ENCODE data around the gene BRCC3.

Gene BRCC3

DNA sequence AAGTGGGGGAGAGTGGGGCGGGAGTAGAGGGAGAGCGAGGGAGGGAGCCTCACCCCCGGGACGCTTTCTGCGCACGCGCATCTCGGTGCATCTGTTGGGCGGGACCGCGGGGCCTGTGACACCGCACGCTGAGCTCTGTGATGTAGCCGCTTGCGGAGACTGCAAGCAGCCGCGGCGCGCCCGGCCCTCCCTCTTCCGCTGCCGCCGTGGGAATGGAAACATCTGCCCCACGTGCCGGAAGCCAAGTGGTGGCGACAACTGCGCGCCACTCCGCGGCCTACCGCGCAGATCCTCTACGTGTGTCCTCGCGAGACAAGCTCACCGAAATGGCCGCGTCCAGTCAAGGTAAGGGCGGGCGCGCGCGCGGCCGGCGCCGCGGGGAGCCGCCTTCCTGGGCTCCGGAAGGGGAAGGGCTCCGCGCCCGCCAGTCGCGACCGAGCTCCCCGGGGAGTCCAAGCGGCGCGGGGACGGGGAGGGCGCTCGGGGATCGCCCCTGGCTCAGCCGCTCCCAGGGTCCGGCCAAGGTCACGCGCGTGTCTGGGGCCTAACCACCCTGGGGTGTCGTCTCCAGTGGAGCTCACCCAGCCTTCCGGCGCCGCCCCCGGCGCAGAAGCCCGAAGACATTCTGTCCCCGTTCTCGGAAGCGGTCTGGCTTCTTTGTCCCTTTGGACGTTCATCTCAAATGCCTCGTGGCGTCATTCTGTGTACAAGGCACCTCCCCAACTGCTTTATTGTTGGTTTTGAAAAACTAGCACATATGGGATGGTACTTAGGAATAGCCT is 44.4 kb upstream of the BRCC3 start, which contains the start of gene FUNDC2:
Gene FUNDC2, plus strand, starts transcription at position 118 of the 782 bp plus-strand sequence. Its CDS starts 95 bp downstream, at position 213.
- H3K36me3 ChIP-seq (replicated peaks in 1 of 2; ENCODE audit: control insufficient read depth in 2 of 2, insufficient read depth in 2 of 2, low read length in 2 of 2) = no peaks in the 10 kb centered on the region
- peak within 1 kb of the TSS; percentile 80 for H3K18ac ChIP-seq (ENCODE audit: low read length)
- WGBS, 2 donors (ENCODE audit: extremely low coverage in 2 of 2, insufficient read length in 2 of 2, insufficient replicate concordance in 1 of 2) = no CpG with 5 or more reads among the region's 82 CpGs
- H3K4me3 ChIP-seq (ENCODE audit: low read length in 2 of 2) = peak within 1 kb of the TSS; percentile 77 to 92
- H3K4ac ChIP-seq (ENCODE audit: low read length) = no peak within 1 kb of the TSS
- H2BK120ac ChIP-seq (ENCODE audit: low read depth, low read length) = no peak within 1 kb of the TSS
- H2AK5ac ChIP-seq (ENCODE audit: low read depth, low read length) = no peak within 1 kb of the TSS
- peak; percentile 81 for DNase-seq (ENCODE audit: low spot score)
- H3K9ac ChIP-seq (ENCODE audit: low read depth, low read length, poor library complexity) = peak within 1 kb of the TSS; percentile 70
- no peak within 1 kb of the TSS for H3K14ac ChIP-seq (ENCODE audit: low read length)
- H2BK12ac ChIP-seq (ENCODE audit: low read length) = no peak within 1 kb of the TSS
- no peaks in the 10 kb centered on the region for H3K4me1 ChIP-seq (ENCODE audit: control insufficient read depth in 2 of 2, insufficient read depth in 1 of 2, low read depth in 1 of 2, low read length in 2 of 2)
- peak within 1 kb of the TSS; percentile 89 for H2AFZ ChIP-seq (ENCODE audit: low read length)
- no peak within 1 kb of the TSS for H3K23ac ChIP-seq (ENCODE audit: low read depth, low read length, poor library complexity)
- H2BK5ac ChIP-seq (ENCODE audit: low read length) = no peak within 1 kb of the TSS
- no peaks in the 10 kb centered on the region for H3K79me1 ChIP-seq (ENCODE audit: low read depth, low read length)
- no peaks in the 10 kb centered on the region for H3K9me3 ChIP-seq (replicated peaks in 1 of 2; ENCODE audit: control insufficient read depth in 2 of 2, insufficient read depth in 1 of 2, low read depth in 1 of 2, low read length in 2 of 2)
- no peak within 1 kb of the TSS for H2BK15ac ChIP-seq (ENCODE audit: low read length)
- no peak within 1 kb of the TSS for H4K8ac ChIP-seq (ENCODE audit: low read depth, low read length)
- peak within 1 kb of the TSS; percentile 81 for H3K27ac ChIP-seq (replicated peaks; ENCODE audit: low read length)
- peak within 1 kb of the TSS; percentile 56 for H3K4me2 ChIP-seq (ENCODE audit: insufficient read depth, low read length, poor library complexity, severe bottlenecking)
- H3K27me3 ChIP-seq (ENCODE audit: control insufficient read depth in 3 of 3, insufficient read depth in 3 of 3, low read depth in 1 of 3, low read length in 3 of 3) = no peaks in the 10 kb centered on the region
- H4K91ac ChIP-seq (ENCODE audit: low read depth, low read length, poor library complexity) = no peak within 1 kb of the TSS

GRCh38 chrX:155027509-155028066 is 43.7 kb upstream of the BRCC3 start:
- no peaks in the 10 kb centered on the region for H3K36me3 ChIP-seq (replicated peaks in 1 of 2; ENCODE audit: control insufficient read depth in 2 of 2, insufficient read depth in 2 of 2, low read length in 2 of 2)
- no peaks in the 10 kb centered on the region for H3K9me3 ChIP-seq (replicated peaks in 1 of 2; ENCODE audit: control insufficient read depth in 2 of 2, insufficient read depth in 1 of 2, low read depth in 1 of 2, low read length in 2 of 2)
- no CpG with 5 or more reads among the region's 14 CpGs for WGBS, 2 donors (ENCODE audit: extremely low coverage in 2 of 2, insufficient read length in 2 of 2, insufficient replicate concordance in 1 of 2)
- no peak overlapping the region for H2BK15ac ChIP-seq (ENCODE audit: low read length)
- H2AFZ ChIP-seq (ENCODE audit: low read length) = peak overlapping the region; percentile 89
- H3K14ac ChIP-seq (ENCODE audit: low read length) = no peak overlapping the region
- DNase-seq (ENCODE audit: low spot score) = no peak
- H3K18ac ChIP-seq (ENCODE audit: low read length) = no peak overlapping the region
- no peak overlapping the region for H2AK5ac ChIP-seq (ENCODE audit: low read depth, low read length)
- H3K4me2 ChIP-seq (ENCODE audit: insufficient read depth, low read length, poor library complexity, severe bottlenecking) = peak overlapping the region; percentile 56
- H4K8ac ChIP-seq (ENCODE audit: low read depth, low read length) = no peak overlapping the region
- H3K4ac ChIP-seq (ENCODE audit: low read length) = no peak overlapping the region
- H3K27ac ChIP-seq (replicated peaks; ENCODE audit: low read length) = peak overlapping the region; percentile 81
- no peaks in the 10 kb centered on the region for H3K4me1 ChIP-seq (ENCODE audit: control insufficient read depth in 2 of 2, insufficient read depth in 1 of 2, low read depth in 1 of 2, low read length in 2 of 2)
- no peaks in the 10 kb centered on the region for H3K79me1 ChIP-seq (ENCODE audit: low read depth, low read length)
- no peak overlapping the region for H3K9ac ChIP-seq (ENCODE audit: low read depth, low read length, poor library complexity)
- no peak overlapping the region for H3K23ac ChIP-seq (ENCODE audit: low read depth, low read length, poor library complexity)
- H3K27me3 ChIP-seq (ENCODE audit: control insufficient read depth in 3 of 3, insufficient read depth in 3 of 3, low read depth in 1 of 3, low read length in 3 of 3) = no peaks in the 10 kb centered on the region
- H2BK12ac ChIP-seq (ENCODE audit: low read length) = no peak overlapping the region
- peak overlapping the region; percentile 77 to 92 for H3K4me3 ChIP-seq (ENCODE audit: low read length in 2 of 2)
- H4K91ac ChIP-seq (ENCODE audit: low read depth, low read length, poor library complexity) = no peak overlapping the region
- no peak overlapping the region for H2BK5ac ChIP-seq (ENCODE audit: low read length)
- no peak overlapping the region for H2BK120ac ChIP-seq (ENCODE audit: low read depth, low read length)

DNA sequence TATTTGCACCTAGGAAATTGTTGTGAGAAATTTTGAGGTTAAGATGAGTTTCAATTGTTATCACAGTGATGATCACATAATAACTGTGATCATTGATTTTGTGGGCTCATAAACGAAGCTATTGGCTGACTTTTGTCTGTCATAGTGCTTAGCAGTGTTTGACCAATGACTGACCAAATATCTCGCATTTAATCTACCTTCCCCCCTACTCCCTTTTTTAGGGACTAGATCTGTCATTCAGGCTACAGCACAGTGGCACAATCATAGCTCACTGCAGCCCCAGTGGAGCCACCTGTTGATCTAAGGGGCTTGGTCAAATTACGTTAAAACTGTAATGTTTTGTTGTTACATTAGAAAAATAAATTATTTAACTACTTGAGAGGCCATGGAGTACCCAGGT is 43.2 kb upstream of the BRCC3 start:
- Histone ChIP-seq H4K91ac (ENCODE audit: low read depth, low read length, poor library complexity) (no peak overlapping the region), H3K4me2 (ENCODE audit: insufficient read depth, low read length, poor library complexity, severe bottlenecking) (no peak overlapping the region), H3K27ac (replicated peaks; ENCODE audit: low read length) (no peak overlapping the region), H3K27me3 (ENCODE audit: control insufficient read depth in 3 of 3, insufficient read depth in 3 of 3, low read depth in 1 of 3, low read length in 3 of 3) (no peaks in the 10 kb centered on the region), H3K9ac (ENCODE audit: low read depth, low read length, poor library complexity) (no peak overlapping the region), H2AK5ac (ENCODE audit: low read depth, low read length) (no peak overlapping the region), H2AFZ (ENCODE audit: low read length) (no peak overlapping the region), H4K8ac (ENCODE audit: low read depth, low read length) (no peak overlapping the region), H2BK120ac (ENCODE audit: low read depth, low read length) (no peak overlapping the region), H2BK15ac (ENCODE audit: low read length) (no peak overlapping the region), H3K4me3 (ENCODE audit: low read length in 2 of 2) (peak overlapping the region in 1 of 2 donors; percentile 77), H3K79me1 (ENCODE audit: low read depth, low read length) (no peaks in the 10 kb centered on the region), H3K36me3 (replicated peaks in 1 of 2; ENCODE audit: control insufficient read depth in 2 of 2, insufficient read depth in 2 of 2, low read length in 2 of 2) (no peaks in the 10 kb centered on the region), H3K9me3 (replicated peaks in 1 of 2; ENCODE audit: control insufficient read depth in 2 of 2, insufficient read depth in 1 of 2, low read depth in 1 of 2, low read length in 2 of 2) (peaks cover 0 to under 1% of the 10 kb centered on the region in 2 donors), H3K4ac (ENCODE audit: low read length) (no peak overlapping the region), H3K4me1 (ENCODE audit: control insufficient read depth in 2 of 2, insufficient read depth in 1 of 2, low read depth in 1 of 2, low read length in 2 of 2) (no peaks in the 10 kb centered on the region), H3K23ac (ENCODE audit: low read depth, low read length, poor library complexity) (no peak overlapping the region), H3K14ac (ENCODE audit: low read length) (no peak overlapping the region), H3K18ac (ENCODE audit: low read length) (no peak overlapping the region), H2BK5ac (ENCODE audit: low read length) (no peak overlapping the region), H2BK12ac (ENCODE audit: low read length) (no peak overlapping the region)
- no peak for DNase-seq (ENCODE audit: low spot score)
- no CpG with 5 or more reads among the region's 3 CpGs for WGBS, 2 donors (ENCODE audit: extremely low coverage in 2 of 2, insufficient read length in 2 of 2, insufficient replicate concordance in 1 of 2)

DNA sequence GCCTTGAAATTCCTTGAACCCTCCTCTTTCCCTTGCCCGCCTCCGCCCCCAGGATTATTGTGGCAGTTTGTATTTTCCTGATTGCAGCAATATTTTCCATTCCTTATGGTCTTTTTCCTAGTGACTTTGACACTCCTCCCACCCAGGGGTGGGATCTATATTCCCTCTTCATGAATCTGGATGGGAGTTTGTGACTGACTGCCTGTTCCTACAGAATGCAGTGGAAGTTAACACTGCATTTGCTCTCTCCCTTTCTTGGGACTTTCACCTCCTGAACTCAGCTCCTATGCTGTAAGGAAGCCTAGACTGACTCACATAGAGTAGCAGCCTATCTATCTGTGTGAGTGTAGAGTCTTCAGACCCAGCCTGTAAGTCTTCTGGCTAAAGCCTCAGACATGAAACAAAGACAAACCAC is 42.4 kb upstream of the BRCC3 start:
- Histone ChIP-seq H3K18ac (ENCODE audit: low read length) (no peak overlapping the region), H2AK5ac (ENCODE audit: low read depth, low read length) (no peak overlapping the region), H3K79me1 (ENCODE audit: low read depth, low read length) (peaks cover 1% of the 10 kb centered on the region), H3K4me2 (ENCODE audit: insufficient read depth, low read length, poor library complexity, severe bottlenecking) (no peak overlapping the region), H4K91ac (ENCODE audit: low read depth, low read length, poor library complexity) (no peak overlapping the region), H2AFZ (ENCODE audit: low read length) (no peak overlapping the region), H2BK120ac (ENCODE audit: low read depth, low read length) (no peak overlapping the region), H2BK12ac (ENCODE audit: low read length) (no peak overlapping the region), H3K27me3 (ENCODE audit: control insufficient read depth in 3 of 3, insufficient read depth in 3 of 3, low read depth in 1 of 3, low read length in 3 of 3) (no peaks in the 10 kb centered on the region), H3K36me3 (replicated peaks in 1 of 2; ENCODE audit: control insufficient read depth in 2 of 2, insufficient read depth in 2 of 2, low read length in 2 of 2) (peaks cover 0 to 6% of the 10 kb centered on the region in 2 donors), H3K4ac (ENCODE audit: low read length) (no peak overlapping the region), H3K27ac (replicated peaks; ENCODE audit: low read length) (no peak overlapping the region), H3K4me3 (ENCODE audit: low read length in 2 of 2) (no peak overlapping the region), H2BK15ac (ENCODE audit: low read length) (no peak overlapping the region), H4K8ac (ENCODE audit: low read depth, low read length) (no peak overlapping the region), H3K14ac (ENCODE audit: low read length) (no peak overlapping the region), H3K4me1 (ENCODE audit: control insufficient read depth in 2 of 2, insufficient read depth in 1 of 2, low read depth in 1 of 2, low read length in 2 of 2) (no peaks in the 10 kb centered on the region), H3K23ac (ENCODE audit: low read depth, low read length, poor library complexity) (no peak overlapping the region), H3K9me3 (replicated peaks in 1 of 2; ENCODE audit: control insufficient read depth in 2 of 2, insufficient read depth in 1 of 2, low read depth in 1 of 2, low read length in 2 of 2) (peaks cover 0 to 5% of the 10 kb centered on the region in 2 donors), H2BK5ac (ENCODE audit: low read length) (no peak overlapping the region), H3K9ac (ENCODE audit: low read depth, low read length, poor library complexity) (no peak overlapping the region)
- no peak for DNase-seq (ENCODE audit: low spot score)
- WGBS, 2 donors (ENCODE audit: extremely low coverage in 2 of 2, insufficient read length in 2 of 2, insufficient replicate concordance in 1 of 2) = no CpG with 5 or more reads among the region's 2 CpGs
